Measurements from ENCODE around the gene ANKS1A.

Gene ANKS1A

GRCh38 chr6:34957231-34957783, 68.3 kb downstream of the ANKS1A start:
- DNase-seq (ENCODE audit: low spot score), result no peak

- DNase-seq (ENCODE audit: low spot score), result no peak
Observed at GRCh38 chr6:34958734-34959133, 69.7 kb downstream of the ANKS1A start.

- no peak for DNase-seq (ENCODE audit: low spot score)
Observed at GRCh38 chr6:34959224-34959623, 70.2 kb downstream of the ANKS1A start.

- no peak for DNase-seq (ENCODE audit: low spot score)
Observed at GRCh38 chr6:34961082-34961481, 72.0 kb downstream of the ANKS1A start.

GRCh38 chr6:34961574-34961973, 72.5 kb downstream of the ANKS1A start:
- no peak for DNase-seq (ENCODE audit: low spot score)

- no peak for DNase-seq (ENCODE audit: low spot score)
Observed at GRCh38 chr6:34964564-34964963, 75.5 kb downstream of the ANKS1A start.

GRCh38 chr6:34967461-34967860, 78.4 kb downstream of the ANKS1A start:
- no peak for DNase-seq (ENCODE audit: low spot score)

- DNase-seq (ENCODE audit: low spot score), result no peak
Observed at GRCh38 chr6:34969662-34970265, 80.7 kb downstream of the ANKS1A start.

- no peak for DNase-seq (ENCODE audit: low spot score)
Observed at GRCh38 chr6:34970488-34970887, 81.4 kb downstream of the ANKS1A start.

GRCh38 chr6:34970957-34971356, 81.9 kb downstream of the ANKS1A start:
- DNase-seq (ENCODE audit: low spot score), result no peak

- DNase-seq (ENCODE audit: low spot score), result no peak
Observed at GRCh38 chr6:34973547-34974248, 84.6 kb downstream of the ANKS1A start.

GRCh38 chr6:34974249-34974642, 85.2 kb downstream of the ANKS1A start:
- DNase-seq (ENCODE audit: low spot score), result no peak

- no peak for DNase-seq (ENCODE audit: low spot score)
Observed at GRCh38 chr6:34976239-34976638, 87.2 kb downstream of the ANKS1A start.

- no peak for DNase-seq (ENCODE audit: low spot score)
Observed at GRCh38 chr6:34979218-34979617, 90.2 kb downstream of the ANKS1A start.

GRCh38 chr6:34979994-34980393, 90.9 kb downstream of the ANKS1A start:
- DNase-seq (ENCODE audit: low spot score), result no peak

- no peak for DNase-seq (ENCODE audit: low spot score)
Observed at GRCh38 chr6:34981366-34981765, 92.3 kb downstream of the ANKS1A start.

GRCh38 chr6:34981951-34982350, 92.9 kb downstream of the ANKS1A start:
- DNase-seq (ENCODE audit: low spot score), result no peak

- DNase-seq (ENCODE audit: low spot score), result peak; percentile 21
Observed at GRCh38 chr6:34982424-34982852, 93.4 kb downstream of the ANKS1A start.

GRCh38 chr6:34984416-34984815, 95.4 kb downstream of the ANKS1A start:
- DNase-seq (ENCODE audit: low spot score), result no peak

- no peak for DNase-seq (ENCODE audit: low spot score)
Observed at GRCh38 chr6:34985236-34985635, 96.2 kb downstream of the ANKS1A start.

- DNase-seq (ENCODE audit: low spot score), result peak; percentile 68
Observed at GRCh38 chr6:34986845-34987246, 97.8 kb downstream of the ANKS1A start.

- DNase-seq (ENCODE audit: low spot score), result no peak
Observed at GRCh38 chr6:34987506-34987905, 98.5 kb downstream of the ANKS1A start.

GRCh38 chr6:34990971-34991560, 102.0 kb downstream of the ANKS1A start:
- no peak for DNase-seq (ENCODE audit: low spot score)
